GM23248 (cell line): ENCODE measurements around the gene CCL24. TPM values are rescaled to one million over a fixed set of nuclear protein-coding genes. Genes with fewer than 3 reads are reported as not detected.
"Not testable (repeated sequence)": the region's sequence is repeated elsewhere in the genome, so short reads cannot be mapped to it uniquely, and the experiment has no call there.

Experiments used
- DNase-seq: peaks from one replicate; pipeline ENCODE4 v3.0.0-alpha.2; 2015
- H2AFZ ChIP-seq: fragments of 200-600 bp; sonication (generic); 2 replicates; pipeline ENCODE4 v1.6.1; 2016; ENCODE audit warnings: antibody characterized with exemption
- H3F3A ChIP-seq: fragments of 200-600 bp; sonication (generic); 2 replicates; pipeline ENCODE4 v1.6.1; 2016; ENCODE audit warnings: mild to moderate bottlenecking, antibody characterized with exemption, mixed run types; ENCODE audit not compliant: insufficient read depth
- H3K27ac ChIP-seq: fragments of 200-600 bp; sonication (generic); 2 replicates; pipeline ENCODE4 v1.5.1; 2016; ENCODE audit warnings: mild to moderate bottlenecking
- H3K27me3 ChIP-seq: fragments of 200-600 bp; sonication (generic); replicated peaks from 2 replicates; pipeline ENCODE4 v1.6.1; 2016; ENCODE audit warnings: mild to moderate bottlenecking; ENCODE audit not compliant: insufficient read depth
- H3K36me3 ChIP-seq: fragments of 200-600 bp; sonication (generic); 2 replicates; pipeline ENCODE4 v1.6.1; 2016; ENCODE audit warnings: low read depth, mild to moderate bottlenecking
- H3K4me1 ChIP-seq: fragments of 200-600 bp; sonication (generic); 2 replicates; pipeline ENCODE4 v1.6.1; 2016; ENCODE audit warnings: mild to moderate bottlenecking; ENCODE audit not compliant: insufficient read depth
- H3K4me2 ChIP-seq: fragments of 200-600 bp; sonication (generic); one replicate; pipeline ENCODE4 v1.6.1; 2016; ENCODE audit warnings: mild to moderate bottlenecking; ENCODE audit not compliant: unreplicated experiment
- H3K4me3 ChIP-seq: fragments of 200-600 bp; sonication (generic); 2 replicates; pipeline ENCODE4 v1.5.1; 2016; ENCODE audit warnings: mild to moderate bottlenecking
- H3K79me2 ChIP-seq: fragments of 200-600 bp; sonication (generic); 2 replicates; pipeline ENCODE4 v1.6.1; 2016; ENCODE audit warnings: mild to moderate bottlenecking; ENCODE audit not compliant: insufficient read depth
- H3K9ac ChIP-seq: fragments of 200-600 bp; sonication (generic); 2 replicates; pipeline ENCODE4 v1.6.1; 2016; ENCODE audit warnings: mild to moderate bottlenecking
- H3K9me2 ChIP-seq: fragments of 200-600 bp; sonication (generic); 2 replicates; pipeline ENCODE4 v1.6.1; 2016; ENCODE audit warnings: mixed run types, mild to moderate bottlenecking, moderate library complexity; ENCODE audit not compliant: insufficient read depth
- H3K9me3 ChIP-seq: fragments of 200-600 bp; sonication (generic); one replicate; pipeline ENCODE4 v1.6.1; 2017; ENCODE audit warnings: low read depth
- H4K20me1 ChIP-seq: fragments of 200-600 bp; sonication (generic); 2 replicates; pipeline ENCODE4 v1.6.0; 2016; ENCODE audit not compliant: insufficient read depth
- EZH2 ChIP-seq: fragments of 200-600 bp; sonication (generic); IDR thresholded peaks from 2 replicates; pipeline ENCODE4 v1.6.1; 2018; ENCODE audit warnings: antibody characterized with exemption, mild to moderate bottlenecking; ENCODE audit not compliant: insufficient read depth, poor library complexity, severe bottlenecking
- EZH2phosphoT487 ChIP-seq: fragments of 200-600 bp; sonication (generic); IDR thresholded peaks from 2 replicates; pipeline ENCODE4 v1.6.1; 2018; ENCODE audit warnings: antibody characterized with exemption, moderate library complexity, mild to moderate bottlenecking, low read depth; ENCODE audit not compliant: insufficient read depth
- WGBS, 2 experiments: methylation state at CpG; one replicate each; pipeline ENCODE4 v1.1.6; 2015 to 2017; ENCODE audit warnings: low lambda C conversion rate in 2 of 2, low coverage in 1 of 2; ENCODE audit errors: missing lambda C conversion rate in 2 of 2; 5-methylcytosine and 5-hydroxymethylcytosine counted together
- in situ Hi-C: fragments of 300-500 bp; cut with MboI; formaldehyde crosslinking; loops from 2 replicates; pipeline ENCODE4 v1.15.0; 2020
- polyA plus RNA-seq: library from polyadenylated mRNA; unstranded; fragments of >200 nt; fragmentation: Nextera tagmentation; extraction: Ambion mirVana; gene quantifications from 2 replicates; pipeline ENCODE4 v1.2.1, GENCODE V29; 2016
- total RNA-seq: library from RNA; depleted of rRNA; stranded (reverse); fragments of >200 nt; shearing (Covaris generic); gene quantifications from 2 replicates; pipeline ENCODE4 v1.2.3, GENCODE V29; 2014

CCL24 gene
- total and polyA plus RNA-seq, 2 experiments from 2014 or later: not detected

GRCh38 chr7:75854233-75854632 is 40.6 kb upstream of the CCL24 start:
- H3K9me2 ChIP-seq: no peaks in the 10 kb centered on the region
- H3K9me3 ChIP-seq: no peaks in the 10 kb centered on the region
- in situ Hi-C loops: no loop called here
- WGBS, 2 experiments: 27 to 31% methylated on average over 5 of the region's 5 CpGs
- H3F3A ChIP-seq: peaks cover 10% of the 10 kb centered on the region
- no peaks in the 10 kb centered on the region for H3K36me3 ChIP-seq
- H3K4me1 ChIP-seq: peaks cover 4% of the 10 kb centered on the region; the same call in 1 of the 2 replicates
- no peak overlapping the region for H3K4me3 ChIP-seq
- H4K20me1 ChIP-seq: no peaks in the 10 kb centered on the region
- H2AFZ ChIP-seq: no peak overlapping the region
- no peak for TF ChIP-seq EZH2
- no peak for TF ChIP-seq EZH2phosphoT487
- H3K27me3 ChIP-seq: no peaks in the 10 kb centered on the region
- no peak overlapping the region for H3K4me2 ChIP-seq
- no peak overlapping the region for H3K9ac ChIP-seq
- no peaks in the 10 kb centered on the region for H3K79me2 ChIP-seq
- DNase-seq: peak; percentile 85
- peak overlapping the region; percentile 77 for H3K27ac ChIP-seq

- Histone ChIP-seq H3K79me2 (no peaks in the 10 kb centered on the region), H3K9me2 (no peaks in the 10 kb centered on the region), H3K4me2 (no peak overlapping the region), H2AFZ (no peak overlapping the region), H3F3A (peaks cover 10% of the 10 kb centered on the region), H4K20me1 (no peaks in the 10 kb centered on the region), H3K9ac (no peak overlapping the region), H3K27me3 (no peaks in the 10 kb centered on the region), H3K9me3 (no peaks in the 10 kb centered on the region), H3K4me3 (no peak overlapping the region), H3K4me1 (peaks cover 4% of the 10 kb centered on the region; the same call in 1 of the 2 replicates), H3K36me3 (no peaks in the 10 kb centered on the region), H3K27ac (no peak overlapping the region)
- WGBS, 2 experiments: 73 to 81% methylated on average over 4 of the region's 4 CpGs
- no peak for TF ChIP-seq EZH2
- TF ChIP-seq EZH2phosphoT487: no peak
- in situ Hi-C loops: no loop called here
- DNase-seq: no peak
Observed at GRCh38 chr7:75850235-75850634, 36.6 kb upstream of the CCL24 start.

GRCh38 chr7:75849573-75849972 is 36.0 kb upstream of the CCL24 start:
- in situ Hi-C loops: no loop called here

GRCh38 chr7:75847707-75848106 is 34.1 kb upstream of the CCL24 start:
- 90 to 93% methylated on average over 7 of the region's 7 CpGs for WGBS, 2 experiments

More at GRCh38 chr7:75849573-75849972, 36.0 kb upstream of the CCL24 start:
- no peaks in the 10 kb centered on the region for H3K79me2 ChIP-seq
- no peaks in the 10 kb centered on the region for H3K9me3 ChIP-seq
- H3K4me2 ChIP-seq: no peak overlapping the region
- H3F3A ChIP-seq: peaks cover 6% of the 10 kb centered on the region
- H4K20me1 ChIP-seq: no peaks in the 10 kb centered on the region
- no peak overlapping the region for H3K4me3 ChIP-seq
- H2AFZ ChIP-seq: no peak overlapping the region
- 64 to 69% methylated on average over 3 of the region's 3 CpGs for whole genome bisulfite sequencing, 2 experiments
- no peaks in the 10 kb centered on the region for H3K9me2 ChIP-seq
- no peak for DNase-seq
- no peak overlapping the region for H3K27ac ChIP-seq
- H3K4me1 ChIP-seq: peaks cover 2% of the 10 kb centered on the region; the same call in 1 of the 2 replicates
- H3K36me3 ChIP-seq: no peaks in the 10 kb centered on the region
- H3K9ac ChIP-seq: no peak overlapping the region
- H3K27me3 ChIP-seq: no peaks in the 10 kb centered on the region
- no peak for TF ChIP-seq EZH2
- TF ChIP-seq EZH2phosphoT487: no peak

GRCh38 chr7:75845132-75845531 is 31.5 kb upstream of the CCL24 start:
- H3K9ac ChIP-seq, DNase-seq, H3K27ac ChIP-seq, H3K4me3 ChIP-seq, H3F3A ChIP-seq, H3K9me2 ChIP-seq, H3K9me3 ChIP-seq, H3K36me3 ChIP-seq, H2AFZ ChIP-seq, H3K4me2 ChIP-seq, in situ Hi-C loops, H3K27me3 ChIP-seq, H4K20me1 ChIP-seq, H3K79me2 ChIP-seq: not testable (repeated sequence)
- peaks cover 14% of the 10 kb centered on the region for H3K4me1 ChIP-seq
- WGBS, 2 experiments: 85 to 89% methylated on average over 6 of the region's 6 CpGs

More at GRCh38 chr7:75847707-75848106, 34.1 kb upstream of the CCL24 start:
- Histone ChIP-seq H3K4me3 (no peak overlapping the region), H4K20me1 (no peaks in the 10 kb centered on the region), H3K9me3 (no peaks in the 10 kb centered on the region), H3K36me3 (no peaks in the 10 kb centered on the region), H3K4me2 (no peak overlapping the region), H3F3A (peaks cover under 1% of the 10 kb centered on the region; the same call in 1 of the 2 replicates), H3K79me2 (no peaks in the 10 kb centered on the region), H2AFZ (no peak overlapping the region), H3K27ac (no peak overlapping the region), H3K27me3 (no peaks in the 10 kb centered on the region), H3K9me2 (no peaks in the 10 kb centered on the region), H3K4me1 (peaks cover 5% of the 10 kb centered on the region), H3K9ac (no peak overlapping the region)
- DNase-seq: no peak
- TF ChIP-seq EZH2phosphoT487 (no peak), EZH2 (no peak)
- in situ Hi-C loops: no loop called here
